ENCODE data around the gene ITLN2.

DNA sequence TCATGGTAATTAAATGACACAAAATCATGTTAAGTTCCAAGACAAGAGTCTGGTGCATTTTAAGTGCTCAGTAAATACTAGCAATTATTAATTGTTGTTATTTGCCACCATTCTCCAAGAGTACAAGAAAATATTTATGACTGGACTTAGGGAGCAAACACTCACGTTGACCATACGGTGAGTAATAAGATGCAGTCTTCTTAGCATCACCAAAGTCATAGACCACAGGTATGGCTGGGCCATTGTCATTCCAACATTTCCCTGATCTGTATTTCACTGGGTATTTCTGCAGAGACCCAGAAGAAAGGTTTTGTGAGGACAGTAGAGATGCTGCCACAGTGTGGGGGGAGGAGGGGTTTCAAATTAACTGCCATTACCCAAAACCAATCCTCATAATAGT, 4.7 kb downstream of the ITLN2 start:
- TF ChIP-seq, protein P1, sequence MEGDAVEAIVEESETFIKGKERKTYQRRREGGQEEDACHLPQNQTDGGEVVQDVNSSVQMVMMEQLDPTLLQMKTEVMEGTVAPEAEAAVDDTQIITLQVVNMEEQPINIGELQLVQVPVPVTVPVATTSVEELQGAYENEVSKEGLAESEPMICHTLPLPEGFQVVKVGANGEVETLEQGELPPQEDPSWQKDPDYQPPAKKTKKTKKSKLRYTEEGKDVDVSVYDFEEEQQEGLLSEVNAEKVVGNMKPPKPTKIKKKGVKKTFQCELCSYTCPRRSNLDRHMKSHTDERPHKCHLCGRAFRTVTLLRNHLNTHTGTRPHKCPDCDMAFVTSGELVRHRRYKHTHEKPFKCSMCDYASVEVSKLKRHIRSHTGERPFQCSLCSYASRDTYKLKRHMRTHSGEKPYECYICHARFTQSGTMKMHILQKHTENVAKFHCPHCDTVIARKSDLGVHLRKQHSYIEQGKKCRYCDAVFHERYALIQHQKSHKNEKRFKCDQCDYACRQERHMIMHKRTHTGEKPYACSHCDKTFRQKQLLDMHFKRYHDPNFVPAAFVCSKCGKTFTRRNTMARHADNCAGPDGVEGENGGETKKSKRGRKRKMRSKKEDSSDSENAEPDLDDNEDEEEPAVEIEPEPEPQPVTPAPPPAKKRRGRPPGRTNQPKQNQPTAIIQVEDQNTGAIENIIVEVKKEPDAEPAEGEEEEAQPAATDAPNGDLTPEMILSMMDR (conservative IDR thresholded peaks at IDR 0.05; ENCODE audit: low read depth in 2 of 2) = no peak
- TF ChIP-seq CREB1 (CRISPR knock-in tag; IDR thresholded peaks at IDR 0.05; ENCODE audit: low read depth) = no peak
- no peak for TF ChIP-seq EZH2 (IDR thresholded peaks at IDR 0.05; ENCODE audit: low read depth, unreplicated experiment)
- TF ChIP-seq EZH2phosphoT487 (IDR thresholded peaks at IDR 0.05; ENCODE audit: unreplicated experiment) = no peak
- TF ChIP-seq POLR2AphosphoS5 (IDR thresholded peaks at IDR 0.05; ENCODE audit: low read depth) = no peak
- TF ChIP-seq, protein P2, sequence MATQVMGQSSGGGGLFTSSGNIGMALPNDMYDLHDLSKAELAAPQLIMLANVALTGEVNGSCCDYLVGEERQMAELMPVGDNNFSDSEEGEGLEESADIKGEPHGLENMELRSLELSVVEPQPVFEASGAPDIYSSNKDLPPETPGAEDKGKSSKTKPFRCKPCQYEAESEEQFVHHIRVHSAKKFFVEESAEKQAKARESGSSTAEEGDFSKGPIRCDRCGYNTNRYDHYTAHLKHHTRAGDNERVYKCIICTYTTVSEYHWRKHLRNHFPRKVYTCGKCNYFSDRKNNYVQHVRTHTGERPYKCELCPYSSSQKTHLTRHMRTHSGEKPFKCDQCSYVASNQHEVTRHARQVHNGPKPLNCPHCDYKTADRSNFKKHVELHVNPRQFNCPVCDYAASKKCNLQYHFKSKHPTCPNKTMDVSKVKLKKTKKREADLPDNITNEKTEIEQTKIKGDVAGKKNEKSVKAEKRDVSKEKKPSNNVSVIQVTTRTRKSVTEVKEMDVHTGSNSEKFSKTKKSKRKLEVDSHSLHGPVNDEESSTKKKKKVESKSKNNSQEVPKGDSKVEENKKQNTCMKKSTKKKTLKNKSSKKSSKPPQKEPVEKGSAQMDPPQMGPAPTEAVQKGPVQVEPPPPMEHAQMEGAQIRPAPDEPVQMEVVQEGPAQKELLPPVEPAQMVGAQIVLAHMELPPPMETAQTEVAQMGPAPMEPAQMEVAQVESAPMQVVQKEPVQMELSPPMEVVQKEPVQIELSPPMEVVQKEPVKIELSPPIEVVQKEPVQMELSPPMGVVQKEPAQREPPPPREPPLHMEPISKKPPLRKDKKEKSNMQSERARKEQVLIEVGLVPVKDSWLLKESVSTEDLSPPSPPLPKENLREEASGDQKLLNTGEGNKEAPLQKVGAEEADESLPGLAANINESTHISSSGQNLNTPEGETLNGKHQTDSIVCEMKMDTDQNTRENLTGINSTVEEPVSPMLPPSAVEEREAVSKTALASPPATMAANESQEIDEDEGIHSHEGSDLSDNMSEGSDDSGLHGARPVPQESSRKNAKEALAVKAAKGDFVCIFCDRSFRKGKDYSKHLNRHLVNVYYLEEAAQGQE (IDR thresholded peaks at IDR 0.05; ENCODE audit: unreplicated experiment) = no peak
- TF ChIP-seq ZNF114 (CRISPR knock-in tag; IDR thresholded peaks at IDR 0.05) = no peak
- no peak for TF ChIP-seq STAT1 (IDR thresholded peaks at IDR 0.05; ENCODE audit: unreplicated experiment)
- no peak for TF ChIP-seq JUNB (IDR thresholded peaks at IDR 0.05; ENCODE audit: unreplicated experiment)
- TF ChIP-seq, protein P3, sequence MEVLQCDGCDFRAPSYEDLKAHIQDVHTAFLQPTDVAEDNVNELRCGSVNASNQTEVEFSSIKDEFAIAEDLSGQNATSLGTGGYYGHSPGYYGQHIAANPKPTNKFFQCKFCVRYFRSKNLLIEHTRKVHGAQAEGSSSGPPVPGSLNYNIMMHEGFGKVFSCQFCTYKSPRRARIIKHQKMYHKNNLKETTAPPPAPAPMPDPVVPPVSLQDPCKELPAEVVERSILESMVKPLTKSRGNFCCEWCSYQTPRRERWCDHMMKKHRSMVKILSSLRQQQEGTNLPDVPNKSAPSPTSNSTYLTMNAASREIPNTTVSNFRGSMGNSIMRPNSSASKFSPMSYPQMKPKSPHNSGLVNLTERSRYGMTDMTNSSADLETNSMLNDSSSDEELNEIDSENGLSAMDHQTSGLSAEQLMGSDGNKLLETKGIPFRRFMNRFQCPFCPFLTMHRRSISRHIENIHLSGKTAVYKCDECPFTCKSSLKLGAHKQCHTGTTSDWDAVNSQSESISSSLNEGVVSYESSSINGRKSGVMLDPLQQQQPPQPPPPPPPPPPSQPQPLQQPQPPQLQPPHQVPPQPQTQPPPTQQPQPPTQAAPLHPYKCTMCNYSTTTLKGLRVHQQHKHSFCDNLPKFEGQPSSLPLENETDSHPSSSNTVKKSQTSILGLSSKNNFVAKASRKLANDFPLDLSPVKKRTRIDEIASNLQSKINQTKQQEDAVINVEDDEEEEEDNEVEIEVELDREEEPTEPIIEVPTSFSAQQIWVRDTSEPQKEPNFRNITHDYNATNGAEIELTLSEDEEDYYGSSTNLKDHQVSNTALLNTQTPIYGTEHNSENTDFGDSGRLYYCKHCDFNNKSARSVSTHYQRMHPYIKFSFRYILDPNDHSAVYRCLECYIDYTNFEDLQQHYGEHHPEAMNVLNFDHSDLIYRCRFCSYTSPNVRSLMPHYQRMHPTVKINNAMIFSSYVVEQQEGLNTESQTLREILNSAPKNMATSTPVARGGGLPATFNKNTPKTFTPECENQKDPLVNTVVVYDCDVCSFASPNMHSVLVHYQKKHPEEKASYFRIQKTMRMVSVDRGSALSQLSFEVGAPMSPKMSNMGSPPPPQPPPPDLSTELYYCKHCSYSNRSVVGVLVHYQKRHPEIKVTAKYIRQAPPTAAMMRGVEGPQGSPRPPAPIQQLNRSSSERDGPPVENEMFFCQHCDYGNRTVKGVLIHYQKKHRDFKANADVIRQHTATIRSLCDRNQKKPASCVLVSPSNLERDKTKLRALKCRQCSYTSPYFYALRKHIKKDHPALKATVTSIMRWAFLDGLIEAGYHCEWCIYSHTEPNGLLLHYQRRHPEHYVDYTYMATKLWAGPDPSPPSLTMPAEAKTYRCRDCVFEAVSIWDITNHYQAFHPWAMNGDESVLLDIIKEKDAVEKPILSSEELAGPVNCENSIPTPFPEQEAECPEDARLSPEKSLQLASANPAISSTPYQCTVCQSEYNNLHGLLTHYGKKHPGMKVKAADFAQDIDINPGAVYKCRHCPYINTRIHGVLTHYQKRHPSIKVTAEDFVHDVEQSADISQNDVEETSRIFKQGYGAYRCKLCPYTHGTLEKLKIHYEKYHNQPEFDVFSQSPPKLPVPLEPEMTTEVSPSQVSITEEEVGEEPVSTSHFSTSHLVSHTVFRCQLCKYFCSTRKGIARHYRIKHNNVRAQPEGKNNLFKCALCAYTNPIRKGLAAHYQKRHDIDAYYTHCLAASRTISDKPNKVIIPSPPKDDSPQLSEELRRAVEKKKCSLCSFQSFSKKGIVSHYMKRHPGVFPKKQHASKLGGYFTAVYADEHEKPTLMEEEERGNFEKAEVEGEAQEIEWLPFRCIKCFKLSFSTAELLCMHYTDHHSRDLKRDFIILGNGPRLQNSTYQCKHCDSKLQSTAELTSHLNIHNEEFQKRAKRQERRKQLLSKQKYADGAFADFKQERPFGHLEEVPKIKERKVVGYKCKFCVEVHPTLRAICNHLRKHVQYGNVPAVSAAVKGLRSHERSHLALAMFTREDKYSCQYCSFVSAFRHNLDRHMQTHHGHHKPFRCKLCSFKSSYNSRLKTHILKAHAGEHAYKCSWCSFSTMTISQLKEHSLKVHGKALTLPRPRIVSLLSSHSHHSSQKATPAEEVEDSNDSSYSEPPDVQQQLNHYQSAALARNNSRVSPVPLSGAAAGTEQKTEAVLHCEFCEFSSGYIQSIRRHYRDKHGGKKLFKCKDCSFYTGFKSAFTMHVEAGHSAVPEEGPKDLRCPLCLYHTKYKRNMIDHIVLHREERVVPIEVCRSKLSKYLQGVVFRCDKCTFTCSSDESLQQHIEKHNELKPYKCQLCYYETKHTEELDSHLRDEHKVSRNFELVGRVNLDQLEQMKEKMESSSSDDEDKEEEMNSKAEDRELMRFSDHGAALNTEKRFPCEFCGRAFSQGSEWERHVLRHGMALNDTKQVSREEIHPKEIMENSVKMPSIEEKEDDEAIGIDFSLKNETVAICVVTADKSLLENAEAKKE (CRISPR knock-in tag; IDR thresholded peaks at IDR 0.05) = no peak
- TF ChIP-seq ZNF331 (CRISPR knock-in tag; IDR thresholded peaks at IDR 0.05; ENCODE audit: low read depth) = no peak
- no peak for TF ChIP-seq NANOG (IDR thresholded peaks at IDR 0.05; ENCODE audit: borderline replicate concordance)
- TF ChIP-seq, protein P4, sequence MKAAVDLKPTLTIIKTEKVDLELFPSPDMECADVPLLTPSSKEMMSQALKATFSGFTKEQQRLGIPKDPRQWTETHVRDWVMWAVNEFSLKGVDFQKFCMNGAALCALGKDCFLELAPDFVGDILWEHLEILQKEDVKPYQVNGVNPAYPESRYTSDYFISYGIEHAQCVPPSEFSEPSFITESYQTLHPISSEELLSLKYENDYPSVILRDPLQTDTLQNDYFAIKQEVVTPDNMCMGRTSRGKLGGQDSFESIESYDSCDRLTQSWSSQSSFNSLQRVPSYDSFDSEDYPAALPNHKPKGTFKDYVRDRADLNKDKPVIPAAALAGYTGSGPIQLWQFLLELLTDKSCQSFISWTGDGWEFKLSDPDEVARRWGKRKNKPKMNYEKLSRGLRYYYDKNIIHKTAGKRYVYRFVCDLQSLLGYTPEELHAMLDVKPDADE (IDR thresholded peaks at IDR 0.05) = no peak
